ENCODE measurements around the gene DIS3L2.

The DIS3L2 gene

GRCh38 chr2:231960810-231961348, 634 bp upstream of the DIS3L2 start:
- DNase-seq = no peak

- no peak for DNase-seq
Observed at GRCh38 chr2:231965102-231965501, 3.6 kb downstream of the DIS3L2 start.

- no peak for DNase-seq
Observed at GRCh38 chr2:231966886-231967285, 5.4 kb downstream of the DIS3L2 start.

- DNase-seq = no peak
Observed at GRCh38 chr2:231968820-231969219, 7.3 kb downstream of the DIS3L2 start.

GRCh38 chr2:231970461-231970860, 8.9 kb downstream of the DIS3L2 start:
- no peak for DNase-seq

- no peak for DNase-seq
Observed at GRCh38 chr2:231975001-231975400, 13.5 kb downstream of the DIS3L2 start.

DNA sequence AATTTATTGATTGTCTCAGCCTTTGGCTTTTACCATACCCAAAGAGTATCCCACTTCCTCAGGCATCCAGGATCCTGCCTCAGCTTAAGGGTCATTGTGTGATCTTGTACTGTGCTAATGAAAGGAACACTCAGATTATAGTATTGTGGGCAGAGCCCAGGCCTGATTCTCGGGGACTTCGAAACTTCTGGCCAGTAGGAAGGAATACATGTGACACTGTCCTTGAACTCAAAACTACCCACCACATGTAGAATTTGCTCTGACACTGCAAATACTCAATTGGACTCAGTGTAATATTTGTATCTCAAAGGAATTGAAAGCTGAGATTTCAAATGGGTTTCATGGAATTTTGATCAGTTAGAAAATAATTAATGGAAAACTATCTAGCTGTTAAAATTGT, 15.9 kb downstream of the DIS3L2 start:
- no peak for DNase-seq

- no peak for DNase-seq
Observed at GRCh38 chr2:231984992-231985391, 23.5 kb downstream of the DIS3L2 start.

DNA sequence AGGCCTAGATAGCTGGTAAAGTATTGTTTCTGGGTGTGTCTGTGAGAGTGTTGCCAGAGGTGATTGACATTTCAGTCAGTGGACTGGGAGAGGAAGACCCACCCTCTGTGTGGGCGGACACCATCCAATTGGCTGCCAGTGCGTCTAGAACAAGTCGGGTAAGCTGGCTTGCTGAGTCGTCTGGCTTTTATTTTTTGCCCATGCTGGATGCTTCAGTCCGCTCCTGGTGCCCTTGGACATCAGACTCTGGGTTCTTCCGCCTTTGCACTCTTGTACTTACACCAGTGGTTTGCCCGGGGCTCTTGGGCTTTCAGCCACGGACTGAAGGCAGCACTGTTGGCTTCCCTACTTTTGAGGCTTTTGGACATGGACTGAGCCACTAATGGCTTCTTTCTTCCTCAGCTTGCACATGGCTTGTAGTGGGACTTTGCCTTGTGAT, 24.3 kb downstream of the DIS3L2 start:
- no peak for DNase-seq

- no peak for DNase-seq
Observed at GRCh38 chr2:231987124-231987727, 25.7 kb downstream of the DIS3L2 start.

DNA sequence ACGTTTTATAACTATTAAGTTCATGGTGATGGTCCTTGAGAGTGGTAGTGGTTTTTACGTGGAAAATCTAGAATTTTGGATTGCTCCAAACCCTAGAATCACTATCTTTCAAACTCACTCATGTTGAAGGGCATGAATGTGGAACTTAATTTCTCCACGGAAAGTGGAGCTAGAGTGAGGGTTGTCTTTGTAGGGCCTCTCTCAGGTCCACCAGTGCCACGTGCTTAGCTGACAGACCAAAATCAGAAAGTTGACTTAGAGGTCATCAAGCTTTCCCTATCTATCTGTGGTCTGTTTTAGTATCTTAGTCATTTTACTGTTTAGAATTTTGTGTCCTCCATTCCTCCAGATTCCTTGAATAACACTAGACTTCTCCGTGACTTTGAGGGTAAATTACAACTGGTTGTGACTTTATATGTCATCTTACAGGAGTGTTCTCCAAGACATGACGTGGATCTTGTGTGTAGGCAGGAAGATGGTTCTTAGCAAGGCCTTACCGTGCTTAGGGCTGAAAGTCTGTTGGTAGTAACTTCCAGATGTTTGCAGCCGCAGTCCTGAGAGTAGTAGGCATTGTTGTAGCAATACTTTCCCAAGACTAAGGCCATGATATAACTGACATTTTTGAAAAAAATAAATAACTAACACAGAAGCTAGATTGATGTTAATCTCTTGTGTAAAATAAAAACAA, 26.8 kb downstream of the DIS3L2 start:
- no peak for DNase-seq

DNA sequence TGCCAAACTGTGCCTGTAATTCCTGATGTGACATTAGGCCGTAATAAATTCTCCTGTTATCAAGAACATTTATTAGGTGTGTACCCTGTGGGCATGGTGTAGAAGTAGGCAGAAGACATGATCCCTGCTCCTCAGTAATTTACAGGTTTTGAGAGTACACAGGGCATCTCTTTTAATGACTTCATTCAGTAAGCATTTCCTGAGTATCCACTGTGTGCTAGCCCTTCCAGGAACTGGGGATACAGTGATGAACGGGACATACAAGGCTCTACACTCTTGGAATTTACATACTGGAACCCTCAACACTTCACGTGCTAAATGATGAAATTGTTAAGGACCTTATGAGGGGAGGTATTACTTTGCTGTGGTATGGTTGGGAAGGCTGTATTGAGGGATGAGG, 30.2 kb downstream of the DIS3L2 start:
- DNase-seq = no peak

- DNase-seq = no peak
Observed at GRCh38 chr2:231992888-231993287, 31.4 kb downstream of the DIS3L2 start.

DNA sequence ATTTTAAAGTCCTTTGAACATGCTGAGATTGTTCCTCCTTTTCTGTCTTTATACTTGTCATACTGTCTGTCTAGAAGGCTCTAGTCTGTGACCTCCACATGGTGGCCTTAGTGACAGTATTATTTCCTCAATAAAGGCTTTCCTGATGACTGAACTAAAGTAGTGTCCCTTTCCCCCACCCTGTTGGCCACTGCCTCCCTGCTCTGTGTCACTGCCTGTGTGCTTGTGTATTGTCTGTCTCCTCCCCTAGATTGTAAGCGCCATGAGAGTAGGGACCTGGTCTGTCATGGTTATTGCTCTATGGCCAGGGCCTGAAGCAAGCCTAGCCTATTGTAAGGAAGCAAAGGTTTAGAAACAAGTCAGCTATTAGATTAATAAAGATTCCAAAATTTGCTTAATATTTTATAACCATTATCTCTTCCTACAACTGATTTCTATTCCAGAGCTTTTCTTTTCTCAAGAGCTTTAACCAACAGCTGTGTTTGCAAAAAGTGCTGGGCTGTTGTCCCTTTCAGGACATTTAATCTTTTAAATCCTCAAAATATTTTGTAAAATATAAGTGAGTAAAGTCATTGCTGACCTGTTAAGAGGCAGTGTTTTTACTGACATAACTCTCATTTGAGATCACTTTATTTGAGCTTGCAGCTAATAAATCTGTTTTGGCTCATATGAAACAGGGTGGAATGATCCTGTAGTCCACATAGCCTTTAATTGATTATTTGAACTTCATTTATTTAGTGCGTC, 35.5 kb downstream of the DIS3L2 start:
- no peak for DNase-seq

- no peak for DNase-seq
Observed at GRCh38 chr2:231998046-231998445, 36.5 kb downstream of the DIS3L2 start.

DNA sequence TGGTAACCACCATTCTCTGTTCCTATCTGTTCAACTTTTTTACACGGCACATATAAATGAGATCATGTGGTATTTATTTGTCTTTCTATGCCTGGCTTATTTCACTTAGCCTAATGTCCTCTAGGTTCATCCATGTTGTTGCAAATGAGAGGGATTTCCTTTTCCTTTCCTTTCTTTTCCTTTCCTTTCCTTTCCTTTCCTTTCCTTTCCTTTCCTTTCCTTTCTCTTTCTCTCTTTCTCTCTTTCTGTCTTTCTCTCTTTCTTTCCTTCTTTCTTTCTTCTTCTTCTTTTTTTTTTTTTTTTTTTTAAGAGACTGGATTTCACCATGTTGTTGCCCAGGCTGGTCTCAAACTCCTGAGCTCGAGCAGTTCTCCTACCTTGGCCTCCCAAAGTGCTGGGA, 38.9 kb downstream of the DIS3L2 start:
- no peak for DNase-seq

DNA sequence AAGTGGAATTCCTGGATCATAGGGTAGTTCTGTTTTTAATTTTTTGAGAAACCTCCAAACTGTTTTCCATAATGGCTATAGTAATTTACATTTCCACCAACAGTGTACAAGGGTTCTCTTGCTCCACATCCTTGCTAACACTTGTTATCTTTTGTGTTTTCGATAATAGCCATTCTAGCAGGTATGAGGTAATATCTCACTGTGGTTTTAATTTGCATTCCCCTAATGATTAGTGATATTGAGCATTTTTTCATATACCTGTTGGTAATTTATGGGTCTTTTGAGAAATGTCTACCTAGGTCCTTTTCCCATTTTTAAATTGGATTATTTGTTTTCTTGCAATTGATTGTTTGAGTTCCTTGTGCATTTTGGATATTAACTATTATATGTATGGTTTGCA, 39.6 kb downstream of the DIS3L2 start:
- DNase-seq = no peak

- no peak for DNase-seq
Observed at GRCh38 chr2:232006253-232006652, 44.7 kb downstream of the DIS3L2 start.

- DNase-seq = no peak
Observed at GRCh38 chr2:232008907-232009638, 47.6 kb downstream of the DIS3L2 start.

- no peak for DNase-seq
Observed at GRCh38 chr2:232009639-232010274, 48.2 kb downstream of the DIS3L2 start.

DNA sequence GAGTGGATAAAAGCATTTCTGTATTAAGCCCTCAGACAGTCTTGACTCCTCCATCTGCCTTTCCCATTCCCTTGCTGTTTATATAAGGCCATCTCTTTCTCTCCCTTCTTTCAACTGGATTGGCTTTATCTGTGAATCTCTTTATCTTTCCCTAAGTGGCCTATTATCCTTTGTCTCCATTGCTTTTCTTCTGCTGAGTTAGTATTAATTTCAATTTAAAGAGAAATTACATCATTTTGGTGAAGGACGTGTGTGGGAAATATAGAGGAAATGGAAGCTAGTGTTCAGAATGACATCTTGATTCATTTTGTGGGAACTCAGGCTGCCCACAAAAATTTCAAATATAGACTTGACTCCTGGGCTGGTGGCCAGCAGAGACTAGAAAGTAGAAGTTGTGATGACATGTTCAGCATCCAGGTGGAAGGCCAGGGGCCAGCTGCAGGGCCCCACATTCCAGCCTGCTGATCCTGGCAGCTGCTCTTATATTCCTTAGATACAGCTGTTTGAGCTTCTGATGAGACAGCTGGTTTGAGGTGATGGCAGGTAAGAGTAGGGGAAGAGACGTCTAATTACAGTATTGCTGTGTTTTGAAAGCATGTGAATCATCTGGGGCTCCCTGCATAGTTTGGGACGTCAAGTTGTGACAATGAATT, 52.3 kb downstream of the DIS3L2 start:
- no peak for DNase-seq

GRCh38 chr2:232014681-232015080, 53.2 kb downstream of the DIS3L2 start:
- DNase-seq = no peak

Data from NCI-H774 (cell line).